Mammary epithelial cell (primary cell): ENCODE data around the gene CACNA2D4.

Experiments used
- CTCF ChIP-seq, 2 donors: IDR thresholded peaks in 1 of 2; conservative IDR thresholded peaks in 1 of 2; 2 replicates each; pipeline ENCODE4 v1.5.1; 2011 to 2012; ENCODE audit warnings: inconsistent platforms in 2 of 2, low read length in 2 of 2, mild to moderate bottlenecking in 2 of 2, control low read depth in 1 of 2, low read depth in 1 of 2; ENCODE audit not compliant: insufficient read depth in 1 of 2; ENCODE audit errors: extremely low read depth in 1 of 2
- EZH2 ChIP-seq: IDR thresholded peaks from 2 replicates; pipeline ENCODE4 v1.6.1; 2012; ENCODE audit warnings: low read length, inconsistent platforms, borderline replicate concordance

GRCh38 chr12:1758376-1758775 is 160.1 kb downstream of the CACNA2D4 start:
- TF ChIP-seq CTCF (conservative IDR thresholded peaks at IDR 0.05 in 1 of 2, IDR thresholded peaks at IDR 0.05 in 1 of 2; ENCODE audit: extremely low read depth in 1 of 2, insufficient read depth in 1 of 2, low read depth in 1 of 2, low read length in 2 of 2) (no peak), EZH2 (no peak)
